Thoracic aorta (tissue), 2 donors: Measurements from ENCODE around the gene PLA2G6. TPM values are rescaled to one million over a fixed set of nuclear protein-coding genes. Genes with fewer than 3 reads are reported as not detected.
"Not testable (repeated sequence)": the region's sequence is repeated elsewhere in the genome, so short reads cannot be mapped to it uniquely, and the experiment has no call there.

Experiments
- ATAC-seq: fragments of 150-250 bp; one replicate; pipeline ENCODE4 v1.8.0; 2017; ENCODE audit warnings: low read depth; ENCODE audit not compliant: insufficient number of reproducible peaks, low FRiP score
- DNase-seq: peaks from one replicate; pipeline ENCODE4 v3.0.0-alpha.2; 2020; ENCODE audit warnings: low spot score
- H3K27ac ChIP-seq, 2 donors: fragments of 200-600 bp; sonication (generic); 1 replicate in 1 of 2; 2 replicates in 1 of 2; pipeline ENCODE4 v1.5.1; 2016; ENCODE audit warnings: mild to moderate bottlenecking in 2 of 2, moderate library complexity in 2 of 2
- H3K27me3 ChIP-seq: fragments of 200-600 bp; sonication (generic); replicated peaks from 2 replicates; pipeline ENCODE4 v1.6.0; 2016; ENCODE audit warnings: mild to moderate bottlenecking; ENCODE audit not compliant: insufficient read depth
- H3K36me3 ChIP-seq: fragments of 200-600 bp; sonication (generic); one replicate; pipeline ENCODE4 v1.5.1; 2016
- H3K4me1 ChIP-seq, 2 donors: fragments of 200-600 bp; sonication (generic); 1 replicate in 1 of 2; 2 replicates in 1 of 2; pipeline versions ENCODE4 v1.5.1 to v1.6.0; 2016; ENCODE audit warnings: low read depth in 2 of 2, mild to moderate bottlenecking in 1 of 2; ENCODE audit not compliant: control insufficient read depth in 1 of 2
- H3K4me3 ChIP-seq: fragments of 200-600 bp; sonication (generic); 2 replicates; pipeline ENCODE4 v1.5.1; 2016; ENCODE audit warnings: mild to moderate bottlenecking
- H3K9me3 ChIP-seq: fragments of 200-600 bp; sonication (generic); 2 replicates; pipeline ENCODE4 v1.5.1; 2016
- CTCF ChIP-seq: fragments of 200-600 bp; sonication (generic); IDR thresholded peaks from one replicate; pipeline ENCODE4 v1.5.1; 2019; ENCODE audit warnings: antibody characterized with exemption
- total RNA-seq, 2 donors: library from RNA; depleted of rRNA; stranded (reverse); fragments of >200 nt; gene quantifications; one replicate each; pipeline versions ENCODE4 v1.1.0 to v1.2.3, GENCODE V29; 2016

Gene PLA2G6
- total RNA-seq, 2 donors from 2014 or later, result 27.4 to 50.4 TPM

- Histone ChIP-seq H3K27me3 (no peaks in the 10 kb centered on the region), H3K36me3 (peaks cover 2% of the 10 kb centered on the region), H3K27ac (no peak overlapping the region), H3K9me3 (no peaks in the 10 kb centered on the region), H3K4me3 (no peak overlapping the region), H3K4me1 (peaks cover 0 to 16% of the 10 kb centered on the region in 2 donors)
- DNase-seq (no peak), ATAC-seq (no peak)
- TF ChIP-seq CTCF, result no peak
Measured at GRCh38 chr22:38164551-38164918, 17.1 kb downstream of the PLA2G6 start.

- H3K27ac ChIP-seq, result no peak overlapping the region
- H3K9me3 ChIP-seq, result no peaks in the 10 kb centered on the region
- no peak for DNase-seq
- no peaks in the 10 kb centered on the region for H3K27me3 ChIP-seq
- H3K36me3 ChIP-seq, result peaks cover 2% of the 10 kb centered on the region
- no peak for TF ChIP-seq CTCF
- no peak for ATAC-seq
- H3K4me3 ChIP-seq, result no peak overlapping the region
- H3K4me1 ChIP-seq, result peaks cover 0 to 16% of the 10 kb centered on the region in 2 donors
Measured at GRCh38 chr22:38163844-38164550, 17.6 kb downstream of the PLA2G6 start.

- DNase-seq (no peak), ATAC-seq (no peak)
- no peak overlapping the region for H3K27ac ChIP-seq
- no peak overlapping the region for H3K4me3 ChIP-seq
- TF ChIP-seq CTCF, result no peak
- H3K36me3 ChIP-seq, result peaks cover 2% of the 10 kb centered on the region
- H3K4me1 ChIP-seq, result peaks cover 0 to 10% of the 10 kb centered on the region in 2 donors
- no peaks in the 10 kb centered on the region for H3K27me3 ChIP-seq
- H3K9me3 ChIP-seq, result no peaks in the 10 kb centered on the region
Measured at GRCh38 chr22:38162881-38163843, 18.5 kb downstream of the PLA2G6 start.

GRCh38 chr22:38155703-38156102 is 25.9 kb downstream of the PLA2G6 start:
- no peaks in the 10 kb centered on the region for H3K27me3 ChIP-seq
- no peak overlapping the region for H3K4me3 ChIP-seq
- H3K9me3 ChIP-seq, result no peaks in the 10 kb centered on the region
- H3K36me3 ChIP-seq, result no peaks in the 10 kb centered on the region
- peaks cover 0 to under 1% of the 10 kb centered on the region in 2 donors for H3K4me1 ChIP-seq
- no peak for TF ChIP-seq CTCF
- H3K27ac ChIP-seq, result no peak overlapping the region
- ATAC-seq (no peak), DNase-seq (no peak)

GRCh38 chr22:38154563-38154915 is 27.1 kb downstream of the PLA2G6 start:
- not testable (repeated sequence) for H3K27ac ChIP-seq, H3K4me1 ChIP-seq, H3K4me3 ChIP-seq, ATAC-seq, H3K27me3 ChIP-seq, H3K36me3 ChIP-seq, DNase-seq, H3K9me3 ChIP-seq
